Neural progenitor cell (in vitro differentiated cells): ENCODE results near the gene AKT1. TPM values are rescaled to one million over a fixed set of nuclear protein-coding genes. Genes with fewer than 3 reads are reported as not detected.

Experiments
- DNase-seq: peaks from one replicate; pipeline ENCODE4 v3.0.0-alpha.2; 2016; ENCODE audit warnings: low spot score
- H2AFZ ChIP-seq: fragments of 200-600 bp; sonication (generic); replicated peaks from 2 replicates; pipeline ENCODE4 v1.6.1; 2016; ENCODE audit warnings: antibody characterized with exemption
- H3F3A ChIP-seq: fragments of 200-600 bp; sonication (generic); 2 replicates; pipeline ENCODE4 v1.6.1; 2016; ENCODE audit warnings: antibody characterized with exemption, low read depth
- H3K27ac ChIP-seq: fragments of 200-600 bp; sonication (generic); 2 replicates; pipeline ENCODE4 v1.5.1; 2016; ENCODE audit warnings: mild to moderate bottlenecking
- H3K27me3 ChIP-seq: fragments of 200-600 bp; sonication (generic); 2 replicates; pipeline ENCODE4 v1.6.1; 2016; ENCODE audit warnings: mild to moderate bottlenecking, moderate library complexity
- H3K36me3 ChIP-seq: fragments of 200-600 bp; sonication (generic); 2 replicates; pipeline ENCODE4 v1.5.1; 2016
- H3K4me1 ChIP-seq: fragments of 200-600 bp; sonication (generic); 2 replicates; pipeline ENCODE4 v1.6.1; 2016; ENCODE audit warnings: mixed run types
- H3K4me2 ChIP-seq: fragments of 200-600 bp; sonication (generic); 2 replicates; pipeline ENCODE4 v1.6.1; 2016
- H3K4me3 ChIP-seq: fragments of 200-600 bp; sonication (generic); 2 replicates; pipeline ENCODE4 v1.5.1; 2016
- H3K79me2 ChIP-seq: fragments of 200-600 bp; sonication (generic); 2 replicates; pipeline ENCODE4 v1.6.1; 2016; ENCODE audit warnings: low read depth
- H3K9ac ChIP-seq: fragments of 200-600 bp; sonication (generic); 2 replicates; pipeline ENCODE4 v1.6.1; 2016
- H3K9me3 ChIP-seq: fragments of 200-600 bp; sonication (generic); 2 replicates; pipeline ENCODE4 v1.5.1; 2016; ENCODE audit warnings: low read depth
- H4K20me1 ChIP-seq: fragments of 200-600 bp; sonication (generic); 2 replicates; pipeline ENCODE4 v1.6.1; 2016; ENCODE audit warnings: low read depth
- H3K27ac Mint-ChIP-seq: 3 replicates; pipeline ENCODE4 v1.8.0; 2021; ENCODE audit warnings: mixed read lengths
- H3K27me3 Mint-ChIP-seq: 2 replicates; pipeline ENCODE4 v1.8.0; 2022; ENCODE audit warnings: low read depth, mild to moderate bottlenecking, inconsistent platforms, moderate library complexity, mixed read lengths; ENCODE audit not compliant: insufficient read depth
- H3K36me3 Mint-ChIP-seq: 3 replicates; pipeline ENCODE4 v1.8.0; 2021; ENCODE audit warnings: mixed read lengths
- H3K4me1 Mint-ChIP-seq: 3 replicates; pipeline ENCODE4 v1.8.0; 2021; ENCODE audit warnings: mixed read lengths
- H3K4me3 Mint-ChIP-seq: 3 replicates; pipeline ENCODE4 v1.8.0; 2021; ENCODE audit warnings: mild to moderate bottlenecking, moderate library complexity, mixed read lengths
- H3K9me3 Mint-ChIP-seq: 3 replicates; pipeline ENCODE4 v1.8.0; 2020; ENCODE audit warnings: mixed read lengths
- EZH2 ChIP-seq: fragments of 200-600 bp; sonication (generic); IDR thresholded peaks from 2 replicates; pipeline ENCODE4 v1.6.1; 2017; ENCODE audit warnings: antibody characterized with exemption, mild to moderate bottlenecking, moderate library complexity
- EZH2phosphoT487 ChIP-seq: fragments of 200-600 bp; sonication (generic); IDR thresholded peaks from 2 replicates; pipeline ENCODE4 v1.6.1; 2017; ENCODE audit warnings: antibody characterized with exemption
- total RNA-seq: library from RNA; depleted of rRNA; stranded (reverse); fragments of >200 nt; gene quantifications from 2 replicates; pipeline ENCODE4 v1.2.3, GENCODE V29; 2015; ENCODE audit warnings: low replicate concordance
- TF ChIP-seq, protein P1 (sequence below): fragments of 200-600 bp; sonication (generic); IDR thresholded peaks from 2 replicates; pipeline ENCODE4 v1.5.1; 2017; ENCODE audit warnings: antibody characterized with exemption, mild to moderate bottlenecking

AKT1 gene
- total RNA-seq, 1 donor from 2014 or later: 67.2 TPM

DNA sequence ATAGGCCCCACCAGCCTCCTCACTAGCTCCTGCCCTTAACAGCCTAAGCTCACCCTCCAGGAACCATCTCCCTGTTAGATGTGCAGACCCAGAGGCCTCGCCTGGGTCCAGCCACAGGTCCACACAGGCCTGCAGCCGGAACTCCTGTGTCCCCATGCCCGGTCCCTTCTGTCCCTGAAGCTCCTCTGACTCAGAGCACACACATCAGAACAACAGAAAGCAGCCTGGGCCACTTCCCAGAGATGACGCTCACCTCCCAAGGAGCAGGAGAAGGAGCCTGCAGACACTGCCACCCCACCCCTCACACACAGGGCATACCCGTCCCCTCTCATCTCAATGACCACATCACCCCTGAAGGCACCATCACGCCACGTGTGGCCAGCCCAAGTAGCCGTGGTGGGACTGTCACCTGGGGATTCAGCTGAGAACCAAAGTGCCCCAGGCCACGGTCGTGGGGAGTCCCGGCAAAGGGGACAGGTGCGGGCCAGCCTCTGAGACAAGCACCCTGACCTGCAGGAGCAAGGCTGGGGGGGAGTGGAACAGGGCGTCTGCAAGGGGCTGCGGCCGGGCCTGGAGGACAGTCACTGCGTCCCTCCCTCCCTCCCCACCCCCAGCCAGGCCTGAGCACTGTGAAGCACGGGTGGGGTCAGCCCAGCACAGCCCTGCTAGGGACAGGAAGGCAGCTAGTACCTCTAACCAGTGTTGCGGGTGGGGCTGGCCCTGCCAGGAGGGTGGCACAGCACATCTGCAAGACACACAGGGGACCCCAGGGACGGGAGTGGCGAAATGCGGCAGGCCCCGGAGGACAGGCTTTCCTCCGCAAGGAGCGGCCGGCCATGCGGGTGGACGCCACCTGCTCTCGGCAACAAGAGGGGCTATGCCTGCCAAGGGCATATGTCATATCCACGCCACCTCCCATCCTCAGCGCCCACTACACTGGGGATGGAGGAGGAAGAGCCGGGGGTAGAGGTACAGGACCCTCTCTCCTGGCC lies 5.5 kb downstream of the AKT1 start:
- H3K79me2 ChIP-seq: peaks cover 36% of the 10 kb centered on the region
- no peak overlapping the region for H3K4me3 Mint-ChIP-seq
- H3K4me1 Mint-ChIP-seq: peaks cover 21% of the 10 kb centered on the region
- TF ChIP-seq, protein P1, sequence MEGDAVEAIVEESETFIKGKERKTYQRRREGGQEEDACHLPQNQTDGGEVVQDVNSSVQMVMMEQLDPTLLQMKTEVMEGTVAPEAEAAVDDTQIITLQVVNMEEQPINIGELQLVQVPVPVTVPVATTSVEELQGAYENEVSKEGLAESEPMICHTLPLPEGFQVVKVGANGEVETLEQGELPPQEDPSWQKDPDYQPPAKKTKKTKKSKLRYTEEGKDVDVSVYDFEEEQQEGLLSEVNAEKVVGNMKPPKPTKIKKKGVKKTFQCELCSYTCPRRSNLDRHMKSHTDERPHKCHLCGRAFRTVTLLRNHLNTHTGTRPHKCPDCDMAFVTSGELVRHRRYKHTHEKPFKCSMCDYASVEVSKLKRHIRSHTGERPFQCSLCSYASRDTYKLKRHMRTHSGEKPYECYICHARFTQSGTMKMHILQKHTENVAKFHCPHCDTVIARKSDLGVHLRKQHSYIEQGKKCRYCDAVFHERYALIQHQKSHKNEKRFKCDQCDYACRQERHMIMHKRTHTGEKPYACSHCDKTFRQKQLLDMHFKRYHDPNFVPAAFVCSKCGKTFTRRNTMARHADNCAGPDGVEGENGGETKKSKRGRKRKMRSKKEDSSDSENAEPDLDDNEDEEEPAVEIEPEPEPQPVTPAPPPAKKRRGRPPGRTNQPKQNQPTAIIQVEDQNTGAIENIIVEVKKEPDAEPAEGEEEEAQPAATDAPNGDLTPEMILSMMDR: no peak
- TF ChIP-seq EZH2 (no peak), EZH2phosphoT487 (no peak)
- no peaks in the 10 kb centered on the region for H3K9me3 ChIP-seq
- H2AFZ ChIP-seq: no peak overlapping the region
- no peak for DNase-seq
- peaks cover 94% of the 10 kb centered on the region for H4K20me1 ChIP-seq
- H3K9me3 Mint-ChIP-seq: no peaks in the 10 kb centered on the region
- no peaks in the 10 kb centered on the region for H3K36me3 ChIP-seq
- H3F3A ChIP-seq: peaks cover 11% of the 10 kb centered on the region
- no peaks in the 10 kb centered on the region for H3K27me3 ChIP-seq
- H3K4me1 ChIP-seq: peaks cover 11% of the 10 kb centered on the region
- H3K27me3 Mint-ChIP-seq: peaks cover 2% of the 10 kb centered on the region
- no peak overlapping the region for H3K27ac ChIP-seq
- H3K9ac ChIP-seq: no peak overlapping the region
- H3K36me3 Mint-ChIP-seq: peaks cover 2% of the 10 kb centered on the region
- no peak overlapping the region for H3K4me2 ChIP-seq
- H3K4me3 ChIP-seq: no peak overlapping the region
- no peak overlapping the region for H3K27ac Mint-ChIP-seq

GRCh38 chr14:104788873-104789663 lies 6.5 kb downstream of the AKT1 start:
- Histone ChIP-seq H3K4me2 (no peak overlapping the region), H3K4me3 (no peak overlapping the region), H3K27ac (no peak overlapping the region), H3K9ac (no peak overlapping the region), H3K36me3 (no peaks in the 10 kb centered on the region), H3K27me3 (no peaks in the 10 kb centered on the region), H3K79me2 (peaks cover 26% of the 10 kb centered on the region), H3K4me1 (peaks cover 5% of the 10 kb centered on the region), H2AFZ (no peak overlapping the region), H4K20me1 (peaks cover 90% of the 10 kb centered on the region), H3K9me3 (no peaks in the 10 kb centered on the region), H3F3A (peaks cover 3% of the 10 kb centered on the region)
- no peak for DNase-seq
- H3K4me3 Mint-ChIP-seq: no peak overlapping the region
- no peaks in the 10 kb centered on the region for H3K9me3 Mint-ChIP-seq
- peaks cover 15% of the 10 kb centered on the region for H3K4me1 Mint-ChIP-seq
- H3K36me3 Mint-ChIP-seq: peaks cover 2% of the 10 kb centered on the region
- H3K27ac Mint-ChIP-seq: peak overlapping the region; percentile 29
- peaks cover 2% of the 10 kb centered on the region for H3K27me3 Mint-ChIP-seq
- no peak for TF ChIP-seq EZH2phosphoT487
- TF ChIP-seq EZH2: no peak
- TF ChIP-seq, protein P1: no peak

GRCh38 chr14:104788161-104788818 lies 7.3 kb downstream of the AKT1 start:
- Histone ChIP-seq H3K27me3 (no peaks in the 10 kb centered on the region), H3K79me2 (peaks cover 19% of the 10 kb centered on the region), H3F3A (no peaks in the 10 kb centered on the region), H3K36me3 (no peaks in the 10 kb centered on the region), H3K4me2 (no peak overlapping the region), H4K20me1 (peaks cover 82% of the 10 kb centered on the region), H2AFZ (no peak overlapping the region), H3K27ac (no peak overlapping the region), H3K9me3 (no peaks in the 10 kb centered on the region), H3K4me1 (no peaks in the 10 kb centered on the region), H3K9ac (no peak overlapping the region), H3K4me3 (no peak overlapping the region)
- Mint-ChIP-seq H3K27me3 (no peaks in the 10 kb centered on the region), H3K4me1 (peaks cover 8% of the 10 kb centered on the region), H3K27ac (no peak overlapping the region), H3K36me3 (peaks cover 2% of the 10 kb centered on the region), H3K9me3 (no peaks in the 10 kb centered on the region), H3K4me3 (no peak overlapping the region)
- no peak for DNase-seq
- TF ChIP-seq EZH2phosphoT487: no peak
- TF ChIP-seq EZH2: no peak
- TF ChIP-seq, protein P1: no peak
